Osteocyte (in vitro differentiated cells): ENCODE measurements around the gene EXOSC10. TPM values are rescaled to one million over a fixed set of nuclear protein-coding genes. Genes with fewer than 3 reads are reported as not detected.
"Not testable (repeated sequence)": the region's sequence is repeated elsewhere in the genome, so short reads cannot be mapped to it uniquely, and the experiment has no call there.

Experiments
- DNase-seq: peaks from one replicate; pipeline ENCODE4 v3.0.0; 2021; ENCODE audit warnings: mixed read lengths; ENCODE audit not compliant: unreplicated experiment; ENCODE audit errors: extremely low spot score
- H3K27ac Mint-ChIP-seq: one replicate; pipeline ENCODE4 v1.8.0; 2021; ENCODE audit warnings: mild to moderate bottlenecking, mixed read lengths; ENCODE audit not compliant: unreplicated experiment
- H3K27me3 Mint-ChIP-seq: one replicate; pipeline ENCODE4 v1.8.0; 2021; ENCODE audit warnings: mixed read lengths; ENCODE audit not compliant: unreplicated experiment
- H3K36me3 Mint-ChIP-seq: one replicate; pipeline ENCODE4 v1.8.0; 2021; ENCODE audit warnings: mixed read lengths; ENCODE audit not compliant: unreplicated experiment
- H3K4me1 Mint-ChIP-seq: one replicate; pipeline ENCODE4 v1.8.0; 2021; ENCODE audit warnings: mixed read lengths; ENCODE audit not compliant: unreplicated experiment
- H3K4me3 Mint-ChIP-seq: one replicate; pipeline ENCODE4 v1.8.0; 2021; ENCODE audit warnings: mild to moderate bottlenecking, moderate library complexity, mixed read lengths; ENCODE audit not compliant: unreplicated experiment
- H3K9me3 Mint-ChIP-seq: one replicate; pipeline ENCODE4 v1.8.0; 2021; ENCODE audit warnings: mixed read lengths; ENCODE audit not compliant: unreplicated experiment
- total RNA-seq: library from RNA; stranded (reverse); gene quantifications from 2 replicates; pipeline ENCODE4 v1.2.1, GENCODE V29; 2021
- TF ChIP-seq, protein P1 (sequence below): fragments of 200-600 bp; sonication (generic); IDR thresholded peaks from 2 replicates; pipeline ENCODE4 v1.5.0; 2021; ENCODE audit warnings: antibody characterized with exemption, mild to moderate bottlenecking, moderate library complexity

Gene EXOSC10
- total RNA-seq, 1 donor from 2014 or later = 66.1 TPM

DNA sequence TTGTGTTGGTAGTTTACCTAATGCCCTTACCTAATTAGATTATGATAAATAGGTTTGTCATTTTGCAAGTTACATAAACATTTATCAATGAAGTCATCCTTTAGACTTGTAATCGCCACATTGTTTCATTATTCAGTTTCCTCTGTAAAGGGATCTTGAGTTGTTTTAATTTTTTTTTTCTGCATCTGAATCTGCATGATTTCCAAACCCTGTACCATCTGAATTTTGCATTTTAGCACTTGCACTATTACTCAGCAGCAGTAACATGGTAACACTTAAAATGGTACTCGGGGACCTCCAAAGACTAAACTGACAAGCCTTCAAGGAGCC is 74.8 kb downstream of the EXOSC10 start:
- no peaks in the 10 kb centered on the region for H3K9me3 Mint-ChIP-seq
- no peak overlapping the region for H3K27ac Mint-ChIP-seq
- H3K27me3 Mint-ChIP-seq = no peaks in the 10 kb centered on the region
- DNase-seq = no peak
- no peak overlapping the region for H3K4me3 Mint-ChIP-seq
- H3K36me3 Mint-ChIP-seq = peaks cover 53% of the 10 kb centered on the region
- TF ChIP-seq, protein P1, sequence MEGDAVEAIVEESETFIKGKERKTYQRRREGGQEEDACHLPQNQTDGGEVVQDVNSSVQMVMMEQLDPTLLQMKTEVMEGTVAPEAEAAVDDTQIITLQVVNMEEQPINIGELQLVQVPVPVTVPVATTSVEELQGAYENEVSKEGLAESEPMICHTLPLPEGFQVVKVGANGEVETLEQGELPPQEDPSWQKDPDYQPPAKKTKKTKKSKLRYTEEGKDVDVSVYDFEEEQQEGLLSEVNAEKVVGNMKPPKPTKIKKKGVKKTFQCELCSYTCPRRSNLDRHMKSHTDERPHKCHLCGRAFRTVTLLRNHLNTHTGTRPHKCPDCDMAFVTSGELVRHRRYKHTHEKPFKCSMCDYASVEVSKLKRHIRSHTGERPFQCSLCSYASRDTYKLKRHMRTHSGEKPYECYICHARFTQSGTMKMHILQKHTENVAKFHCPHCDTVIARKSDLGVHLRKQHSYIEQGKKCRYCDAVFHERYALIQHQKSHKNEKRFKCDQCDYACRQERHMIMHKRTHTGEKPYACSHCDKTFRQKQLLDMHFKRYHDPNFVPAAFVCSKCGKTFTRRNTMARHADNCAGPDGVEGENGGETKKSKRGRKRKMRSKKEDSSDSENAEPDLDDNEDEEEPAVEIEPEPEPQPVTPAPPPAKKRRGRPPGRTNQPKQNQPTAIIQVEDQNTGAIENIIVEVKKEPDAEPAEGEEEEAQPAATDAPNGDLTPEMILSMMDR = no peak
- no peaks in the 10 kb centered on the region for H3K4me1 Mint-ChIP-seq

DNA sequence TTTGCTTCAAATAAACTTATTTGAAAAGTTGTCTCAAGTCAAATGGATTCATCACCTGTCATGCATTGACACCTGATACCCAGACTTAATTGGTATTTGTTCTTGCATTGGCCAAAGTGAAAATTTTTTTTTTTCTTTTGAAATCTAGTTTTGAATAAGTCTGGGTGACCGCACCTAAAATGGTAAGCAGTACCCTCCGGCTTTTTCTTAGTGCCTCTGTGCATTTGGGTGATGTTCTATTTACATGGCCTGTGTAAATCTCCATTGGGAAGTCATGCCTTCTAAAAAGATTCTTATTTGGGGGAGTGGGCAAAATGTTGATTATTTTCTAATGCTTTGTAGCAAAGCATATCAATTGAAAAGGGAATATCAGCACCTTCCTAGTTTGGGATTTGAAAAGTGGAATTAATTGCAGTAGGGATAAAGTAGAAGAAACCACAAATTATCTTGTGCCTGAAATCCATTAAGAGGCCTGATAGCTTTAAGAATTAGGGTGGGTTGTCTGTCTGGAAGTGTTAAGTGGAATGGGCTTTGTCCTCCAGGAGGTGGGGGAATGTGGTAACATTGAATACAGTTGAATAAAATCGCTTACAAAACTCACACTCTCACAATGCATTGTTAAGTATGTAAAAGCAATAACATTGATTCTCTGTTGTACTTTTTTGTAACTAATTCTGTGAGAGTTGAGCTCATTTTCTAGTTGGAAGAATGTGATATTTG is 75.4 kb downstream of the EXOSC10 start:
- no peaks in the 10 kb centered on the region for H3K27me3 Mint-ChIP-seq
- H3K9me3 Mint-ChIP-seq = no peaks in the 10 kb centered on the region
- TF ChIP-seq, protein P1 = no peak
- no peak overlapping the region for H3K27ac Mint-ChIP-seq
- peaks cover 53% of the 10 kb centered on the region for H3K36me3 Mint-ChIP-seq
- H3K4me3 Mint-ChIP-seq = no peak overlapping the region
- DNase-seq = no peak
- no peaks in the 10 kb centered on the region for H3K4me1 Mint-ChIP-seq

DNA sequence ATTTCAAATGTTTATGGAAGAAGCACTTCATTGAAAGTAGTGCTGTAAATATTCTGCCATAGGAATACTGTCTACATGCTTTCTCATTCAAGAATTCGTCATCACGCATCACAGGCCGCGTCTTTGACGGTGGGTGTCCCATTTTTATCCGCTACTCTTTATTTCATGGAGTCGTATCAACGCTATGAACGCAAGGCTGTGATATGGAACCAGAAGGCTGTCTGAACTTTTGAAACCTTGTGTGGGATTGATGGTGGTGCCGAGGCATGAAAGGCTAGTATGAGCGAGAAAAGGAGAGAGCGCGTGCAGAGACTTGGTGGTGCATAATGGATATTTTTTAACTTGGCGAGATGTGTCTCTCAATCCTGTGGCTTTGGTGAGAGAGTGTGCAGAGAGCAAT is 76.5 kb downstream of the EXOSC10 start:
- Mint-ChIP-seq H3K36me3 (peaks cover 62% of the 10 kb centered on the region), H3K4me1 (no peaks in the 10 kb centered on the region), H3K27me3 (no peaks in the 10 kb centered on the region), H3K4me3 (no peak overlapping the region), H3K27ac (no peak overlapping the region), H3K9me3 (no peaks in the 10 kb centered on the region)
- TF ChIP-seq, protein P1 = no peak
- DNase-seq = no peak

DNA sequence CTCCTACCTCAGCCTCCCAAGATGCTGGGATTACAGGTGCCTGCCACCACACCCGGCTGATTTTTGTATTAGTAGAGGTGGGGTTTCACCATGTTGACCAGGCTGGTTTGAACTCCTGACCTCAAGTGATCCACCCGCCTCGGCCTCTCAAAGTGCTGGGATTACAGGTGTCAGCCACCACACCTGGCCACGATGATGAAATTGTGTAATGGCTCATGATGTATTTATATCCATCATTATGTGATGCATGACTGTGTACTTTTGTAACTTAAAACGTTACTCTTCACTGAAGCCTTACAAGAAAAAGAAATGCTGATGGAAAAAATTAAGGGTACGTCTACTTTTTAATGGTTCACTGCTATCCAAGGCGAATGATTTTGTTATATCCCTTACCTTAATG is 79.7 kb downstream of the EXOSC10 start:
- Mint-ChIP-seq H3K36me3 (peaks cover 64% of the 10 kb centered on the region), H3K9me3 (no peaks in the 10 kb centered on the region), H3K27ac (no peak overlapping the region), H3K4me3 (no peak overlapping the region), H3K4me1 (peaks cover 2% of the 10 kb centered on the region), H3K27me3 (no peaks in the 10 kb centered on the region)
- TF ChIP-seq, protein P1 = no peak
- DNase-seq = no peak

DNA sequence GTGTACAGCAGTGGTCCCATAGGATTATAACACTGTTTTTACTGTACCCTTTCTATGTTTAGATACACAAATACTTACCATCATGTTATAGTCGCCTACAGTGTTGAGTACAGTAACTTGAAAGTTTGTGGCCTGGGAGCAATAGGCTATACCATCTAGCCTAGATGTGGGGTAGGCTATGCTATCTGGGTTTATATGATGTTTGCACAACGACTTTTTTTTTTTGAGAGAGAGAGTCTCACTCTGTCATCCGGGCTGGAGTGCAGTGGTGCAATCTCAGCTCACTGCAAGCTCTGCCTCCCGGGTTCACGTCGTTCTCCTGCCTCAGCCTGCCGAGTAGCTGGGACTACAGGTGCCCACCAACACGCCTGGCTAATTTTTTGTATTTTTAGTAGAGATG is 80.3 kb downstream of the EXOSC10 start:
- peaks cover 64% of the 10 kb centered on the region for H3K36me3 Mint-ChIP-seq
- not testable (repeated sequence) for H3K9me3 Mint-ChIP-seq, DNase-seq, H3K4me3 Mint-ChIP-seq, H3K4me1 Mint-ChIP-seq, H3K27me3 Mint-ChIP-seq, H3K27ac Mint-ChIP-seq

Other genes starting within 250 kb of the EXOSC10 start
- 117 and 119 TPM in 2 replicates for gene TARDBP, start 87.2 kb downstream of the EXOSC10 start, total RNA-seq
- gene MASP2, start 52.6 kb downstream of the EXOSC10 start, total RNA-seq = not detected in 2 replicates
- 112 and 117 TPM in 2 replicates for gene SRM, start 39.9 kb downstream of the EXOSC10 start, total RNA-seq
- gene ANGPTL7, start 89.5 kb upstream of the EXOSC10 start, total RNA-seq = not detected in 2 replicates
- 40.5 and 42.1 TPM in 2 replicates for gene MTOR, start 162.7 kb upstream of the EXOSC10 start, total RNA-seq
- gene UBIAD1, start 173.3 kb upstream of the EXOSC10 start, total RNA-seq = 19.0 and 21.2 TPM in 2 replicates